Upper lobe of left lung (tissue), 6 donors: ENCODE data around the gene FAM83D. TPM values are rescaled to one million over a fixed set of nuclear protein-coding genes. Genes with fewer than 3 reads are reported as not detected.

ENCODE experiments used
- ATAC-seq, 2 donors: fragments of 200-7000 bp; cut with Tn5 transposase; one replicate each; pipeline ENCODE4 v1.9.1; 2022; ENCODE audit warnings: mild to moderate bottlenecking in 2 of 2, moderate library complexity in 2 of 2; ENCODE audit not compliant: low FRiP score in 2 of 2
- DNase-seq, 2 donors: peaks; one replicate each; pipeline ENCODE4 v3.0.0-alpha.2; 2019 to 2020
- H3K27ac ChIP-seq, 4 donors: fragments of 200-600 bp; sonication (generic); one replicate each; pipeline ENCODE4 v1.5.1; 2016 to 2019
- H3K27me3 ChIP-seq, 4 donors: fragments of 200-600 bp; sonication (generic); one replicate each; pipeline ENCODE4 v1.5.1; 2017 to 2019
- H3K36me3 ChIP-seq, 4 donors: fragments of 200-600 bp; sonication (generic); one replicate each; pipeline ENCODE4 v1.5.1; 2016 to 2019
- H3K4me1 ChIP-seq, 4 donors: fragments of 200-600 bp; sonication (generic); one replicate each; pipeline ENCODE4 v1.5.1; 2018 to 2019
- H3K4me3 ChIP-seq, 4 donors: fragments of 200-600 bp; sonication (generic); one replicate each; pipeline ENCODE4 v1.5.1; 2017 to 2019; ENCODE audit warnings: mild to moderate bottlenecking in 2 of 4, moderate library complexity in 1 of 4
- H3K9me3 ChIP-seq, 4 donors: fragments of 200-600 bp; sonication (generic); one replicate each; pipeline ENCODE4 v1.5.1; 2018 to 2019
- CTCF ChIP-seq, 6 experiments: fragments of 450-650 bp in 4 of 6; fragments of 200-600 bp in 2 of 6; sonication (generic) in 2 of 6; IDR thresholded peaks; one replicate each; pipeline ENCODE4 v1.5.1; 2016 to 2019; ENCODE audit warnings: antibody characterized with exemption in 6 of 6
- EP300 ChIP-seq, 4 donors: sonication (generic); formaldehyde crosslinking; IDR thresholded peaks; one replicate each; pipeline ENCODE4 v1.5.1; 2017; ENCODE audit warnings: antibody characterized with exemption in 4 of 4, control low read depth in 2 of 4
- POLR2A ChIP-seq, 4 donors: fragments of 450-650 bp; IDR thresholded peaks; one replicate each; pipeline ENCODE4 v1.5.1; 2016 to 2017; ENCODE audit warnings: antibody characterized with exemption in 4 of 4, mild to moderate bottlenecking in 2 of 4
- POLR2AphosphoS5 ChIP-seq, 2 donors: sonication (generic); formaldehyde crosslinking; IDR thresholded peaks; one replicate each; pipeline ENCODE4 v1.5.1; 2017; ENCODE audit warnings: antibody characterized with exemption in 2 of 2
- WGBS, 2 donors: methylation state at CpG; one replicate each; pipeline ENCODE4 v1.1.5; 2017 to 2018; 5-methylcytosine and 5-hydroxymethylcytosine counted together
- total RNA-seq, 6 donors: library from RNA; depleted of rRNA in 4 of 6; stranded (reverse); fragments of >200 nt in 4 of 6; gene quantifications; one replicate each; pipeline versions ENCODE4 v1.1.0 to v1.2.1, GENCODE V29; 2016 to 2021
- donor health status: DM: no; HTN: no; CAD: no; lungs with moderate emphysema.
- donor health status: DM: no; HTN: yes; CAD: no; lungs with severe emphysema.

FAM83D gene
- total RNA-seq, 6 donors from 2014 or later = 1.0 to 4.8 (median 3.0) TPM

- peaks cover 0 to 19% (median 5%) of the 10 kb centered on the region in 4 donors for H3K36me3 ChIP-seq
- H3K4me3 ChIP-seq = no peak overlapping the region
- H3K27ac ChIP-seq = no peak overlapping the region
- no peak for DNase-seq
- H3K4me1 ChIP-seq = peaks cover 9 to 20% (median 14%) of the 10 kb centered on the region in 4 donors
- no peak for ATAC-seq
- H3K9me3 ChIP-seq = no peaks in the 10 kb centered on the region
- TF ChIP-seq POLR2AphosphoS5 (IDR thresholded peaks at IDR 0.05) = no peak
- TF ChIP-seq EP300 (IDR thresholded peaks at IDR 0.05) = no peak
- TF ChIP-seq CTCF (IDR thresholded peaks at IDR 0.05) = no peak
- no peak for TF ChIP-seq POLR2A (IDR thresholded peaks at IDR 0.05)
- no peaks in the 10 kb centered on the region for H3K27me3 ChIP-seq
Observed at GRCh38 chr20:38965264-38965663, 39.0 kb downstream of the FAM83D start.

- Histone ChIP-seq H3K27me3 (no peaks in the 10 kb centered on the region), H3K4me1 (peaks cover 2 to 10% (median 4%) of the 10 kb centered on the region in 4 donors), H3K27ac (no peak overlapping the region), H3K4me3 (no peak overlapping the region), H3K36me3 (peaks cover 3 to 38% (median 8%) of the 10 kb centered on the region in 4 donors), H3K9me3 (no peaks in the 10 kb centered on the region)
- TF ChIP-seq POLR2A (IDR thresholded peaks at IDR 0.05) = no peak
- no peak for TF ChIP-seq POLR2AphosphoS5 (IDR thresholded peaks at IDR 0.05)
- TF ChIP-seq CTCF (IDR thresholded peaks at IDR 0.05) = no peak
- TF ChIP-seq EP300 (IDR thresholded peaks at IDR 0.05) = no peak
- 93 to 95% methylated on average over 6 of the region's 6 CpGs for WGBS, 2 donors
- no peak for ATAC-seq
- DNase-seq = no peak
Observed at GRCh38 chr20:38968090-38968489, 41.9 kb downstream of the FAM83D start.

GRCh38 chr20:38969708-38970107, 43.5 kb downstream of the FAM83D start:
- no peaks in the 10 kb centered on the region for H3K9me3 ChIP-seq
- ATAC-seq (no peak), DNase-seq (no peak)
- 72 to 75% methylated on average over 4 of the region's 4 CpGs for WGBS, 2 donors
- TF ChIP-seq EP300 (IDR thresholded peaks at IDR 0.05) (no peak), CTCF (IDR thresholded peaks at IDR 0.05) (no peak), POLR2A (IDR thresholded peaks at IDR 0.05) (no peak), POLR2AphosphoS5 (IDR thresholded peaks at IDR 0.05) (no peak)
- H3K27me3 ChIP-seq = no peaks in the 10 kb centered on the region
- peaks cover 0 to 6% (median 0%) of the 10 kb centered on the region in 4 donors for H3K4me1 ChIP-seq
- no peak overlapping the region for H3K27ac ChIP-seq
- peaks cover 3 to 50% (median 8%) of the 10 kb centered on the region in 4 donors for H3K36me3 ChIP-seq
- H3K4me3 ChIP-seq = no peak overlapping the region

GRCh38 chr20:38970302-38970701, 44.1 kb downstream of the FAM83D start:
- 95 to 100% methylated on average over 1 of the region's 1 CpG for WGBS, 2 donors
- Histone ChIP-seq H3K4me3 (no peak overlapping the region), H3K36me3 (peaks cover 3 to 51% (median 8%) of the 10 kb centered on the region in 4 donors), H3K27me3 (no peaks in the 10 kb centered on the region), H3K4me1 (peaks cover 0 to 6% (median 0%) of the 10 kb centered on the region in 4 donors), H3K27ac (no peak overlapping the region), H3K9me3 (no peaks in the 10 kb centered on the region)
- no peak for ATAC-seq
- no peak for DNase-seq
- TF ChIP-seq CTCF (IDR thresholded peaks at IDR 0.05) = no peak
- TF ChIP-seq EP300 (IDR thresholded peaks at IDR 0.05) = no peak
- TF ChIP-seq POLR2AphosphoS5 (IDR thresholded peaks at IDR 0.05) = no peak
- no peak for TF ChIP-seq POLR2A (IDR thresholded peaks at IDR 0.05)

GRCh38 chr20:38973107-38973506, 46.9 kb downstream of the FAM83D start:
- H3K27ac ChIP-seq = no peak overlapping the region
- peaks cover 0 to 6% (median 0%) of the 10 kb centered on the region in 4 donors for H3K4me1 ChIP-seq
- H3K36me3 ChIP-seq = peaks cover 3 to 50% (median 8%) of the 10 kb centered on the region in 4 donors
- no peak for TF ChIP-seq EP300 (IDR thresholded peaks at IDR 0.05)
- DNase-seq (no peak), ATAC-seq (no peak)
- H3K4me3 ChIP-seq = no peak overlapping the region
- no peaks in the 10 kb centered on the region for H3K27me3 ChIP-seq
- H3K9me3 ChIP-seq = no peaks in the 10 kb centered on the region
